ENCODE results near the gene DMRTA1.
"Not testable (repeated sequence)": the region's sequence is repeated elsewhere in the genome, so short reads cannot be mapped to it uniquely, and the experiment has no call there.

DMRTA1 gene

DNA sequence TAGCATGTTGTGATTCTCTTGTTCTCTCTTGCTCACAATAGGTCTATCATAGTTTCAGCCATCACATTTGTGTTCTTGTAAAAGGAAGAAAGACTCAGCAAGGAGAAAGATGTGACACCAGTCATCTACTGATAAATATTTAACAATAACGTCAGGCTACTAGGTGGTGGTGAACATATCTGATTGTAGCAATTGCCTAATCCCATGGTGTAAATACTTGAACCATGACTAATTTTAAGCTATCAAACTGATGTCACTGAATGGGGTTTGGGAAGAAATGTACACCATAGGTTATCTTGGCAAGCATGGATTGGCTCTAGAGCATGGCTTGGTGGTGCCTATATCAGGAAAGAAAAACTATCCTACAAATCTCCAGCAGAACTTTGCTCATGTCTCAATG lies 16.6 kb downstream of the DMRTA1 start:
- no peak overlapping the region for H3K27ac ChIP-seq
- no peak for TF ChIP-seq ZFX (IDR thresholded peaks at IDR 0.05)
- TF ChIP-seq, protein P1, sequence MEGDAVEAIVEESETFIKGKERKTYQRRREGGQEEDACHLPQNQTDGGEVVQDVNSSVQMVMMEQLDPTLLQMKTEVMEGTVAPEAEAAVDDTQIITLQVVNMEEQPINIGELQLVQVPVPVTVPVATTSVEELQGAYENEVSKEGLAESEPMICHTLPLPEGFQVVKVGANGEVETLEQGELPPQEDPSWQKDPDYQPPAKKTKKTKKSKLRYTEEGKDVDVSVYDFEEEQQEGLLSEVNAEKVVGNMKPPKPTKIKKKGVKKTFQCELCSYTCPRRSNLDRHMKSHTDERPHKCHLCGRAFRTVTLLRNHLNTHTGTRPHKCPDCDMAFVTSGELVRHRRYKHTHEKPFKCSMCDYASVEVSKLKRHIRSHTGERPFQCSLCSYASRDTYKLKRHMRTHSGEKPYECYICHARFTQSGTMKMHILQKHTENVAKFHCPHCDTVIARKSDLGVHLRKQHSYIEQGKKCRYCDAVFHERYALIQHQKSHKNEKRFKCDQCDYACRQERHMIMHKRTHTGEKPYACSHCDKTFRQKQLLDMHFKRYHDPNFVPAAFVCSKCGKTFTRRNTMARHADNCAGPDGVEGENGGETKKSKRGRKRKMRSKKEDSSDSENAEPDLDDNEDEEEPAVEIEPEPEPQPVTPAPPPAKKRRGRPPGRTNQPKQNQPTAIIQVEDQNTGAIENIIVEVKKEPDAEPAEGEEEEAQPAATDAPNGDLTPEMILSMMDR (conservative IDR thresholded peaks at IDR 0.05) = no peak

DNA sequence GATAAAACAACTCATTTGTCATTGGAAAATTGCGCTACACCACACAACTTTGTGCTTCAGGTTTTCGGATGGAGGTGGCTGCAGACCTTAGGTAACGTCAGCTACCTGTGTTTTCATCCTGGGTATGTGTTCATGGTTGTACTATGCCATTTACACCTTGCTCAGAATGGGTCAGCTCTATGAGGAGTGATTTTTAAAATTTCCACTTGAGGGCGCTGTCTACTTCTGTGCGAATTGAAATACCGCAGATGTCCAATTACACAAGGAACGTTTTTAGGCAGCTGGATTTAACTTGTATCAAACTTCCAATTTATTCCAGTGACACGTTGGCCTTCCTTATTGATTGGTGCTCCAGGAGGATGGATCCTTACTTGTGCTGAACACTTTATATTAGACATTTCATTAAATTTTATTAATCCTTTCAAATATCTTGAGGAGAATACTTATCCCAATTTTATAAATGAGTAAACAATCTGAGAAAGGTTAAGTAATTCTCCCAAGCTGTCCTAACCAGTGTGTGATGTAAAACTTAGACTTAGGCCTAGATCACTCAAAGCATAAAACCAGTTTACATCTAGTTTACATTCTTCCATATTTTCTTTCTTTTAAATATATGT lies 23.4 kb downstream of the DMRTA1 start:
- no peak overlapping the region for H3K27ac ChIP-seq
- TF ChIP-seq, protein P1 (conservative IDR thresholded peaks at IDR 0.05) = peak; percentile 90
- TF ChIP-seq ZFX (IDR thresholded peaks at IDR 0.05) = no peak

DNA sequence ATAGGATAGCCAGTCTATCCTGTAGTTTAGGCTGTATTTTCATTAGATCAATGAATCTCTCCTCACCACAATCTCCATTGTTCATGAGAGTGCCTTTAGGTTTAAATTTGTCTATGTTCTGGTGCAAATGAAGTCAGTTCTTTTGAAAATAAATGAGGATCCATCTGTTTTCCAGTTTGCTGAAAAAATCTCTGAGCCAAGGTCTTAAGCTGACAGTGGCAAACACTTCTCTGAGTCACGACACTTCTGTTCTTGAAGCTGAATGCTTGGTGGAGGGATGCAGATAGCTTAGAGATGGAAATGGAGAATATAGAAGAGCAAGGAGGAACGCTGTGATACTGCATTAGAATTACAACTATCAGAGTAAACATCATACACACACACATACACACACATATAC lies 34.9 kb downstream of the DMRTA1 start:
- TF ChIP-seq ZFX (IDR thresholded peaks at IDR 0.05) = no peak
- TF ChIP-seq, protein P1 (conservative IDR thresholded peaks at IDR 0.05) = no peak
- no peak overlapping the region for H3K27ac ChIP-seq

DNA sequence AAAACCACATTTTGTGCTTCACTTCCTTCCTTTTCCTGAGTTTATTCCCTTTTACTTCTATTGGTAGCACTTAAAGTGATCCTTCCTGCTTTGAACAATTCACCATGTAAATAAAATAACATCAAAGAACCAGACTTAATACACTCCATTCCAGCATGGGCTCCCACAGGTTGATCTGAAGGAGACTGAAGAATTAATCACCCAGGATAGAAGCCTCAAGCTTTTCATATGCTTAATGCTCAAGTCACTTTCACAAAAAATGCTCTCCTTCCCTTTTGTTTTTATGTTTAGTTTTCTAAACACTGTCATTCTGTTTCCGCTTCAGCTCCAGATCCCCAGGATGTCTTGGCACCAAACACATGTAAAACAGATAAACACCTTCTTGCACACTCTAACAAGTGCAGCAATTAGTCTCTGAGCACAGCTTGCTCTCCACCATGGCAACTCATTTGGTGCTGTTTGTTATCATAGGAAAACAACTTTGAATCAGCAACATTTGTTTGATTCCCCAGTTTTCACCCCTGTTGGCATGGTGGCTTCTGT lies 37.0 kb downstream of the DMRTA1 start:
- no peak overlapping the region for H3K27ac ChIP-seq
- TF ChIP-seq, protein P1 (conservative IDR thresholded peaks at IDR 0.05) = no peak
- no peak for TF ChIP-seq ZFX (IDR thresholded peaks at IDR 0.05)

DNA sequence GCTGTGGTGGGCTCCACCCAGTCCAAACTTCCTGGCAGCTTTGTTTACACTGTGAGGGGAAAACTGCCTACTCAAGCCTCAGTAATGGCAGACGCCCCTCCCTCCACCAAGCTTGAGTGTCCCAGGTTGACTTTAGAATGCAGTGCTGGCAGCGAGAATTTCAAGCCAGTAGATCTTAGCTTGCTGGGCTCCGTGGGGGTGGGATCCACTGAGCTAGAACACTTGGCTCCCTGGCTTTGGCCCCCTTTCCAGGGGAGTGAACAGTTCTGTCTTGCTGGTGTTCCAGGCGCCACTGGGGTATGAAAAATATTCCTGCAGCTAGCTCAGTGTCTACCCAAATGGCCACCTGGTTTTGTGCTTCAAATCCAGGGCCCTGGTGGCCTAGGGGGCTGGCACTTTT lies 49.6 kb downstream of the DMRTA1 start:
- H3K27ac ChIP-seq = not testable (repeated sequence)

All from C4-2B (cell line).